HG03558 (cell line): ENCODE data around the gene NPLOC4.

Experiments used
- ATAC-seq: cut with Tn5 transposase; IDR thresholded peaks from one replicate; pipeline ENCODE4 v1.9.1; 2021; ENCODE audit warnings: moderate number of reproducible peaks; ENCODE audit not compliant: unreplicated experiment; ENCODE audit errors: extremely low read depth

NPLOC4 gene

GRCh38 chr17:81526662-81527571, 110.0 kb downstream of the NPLOC4 start:
- ATAC-seq: no peak

GRCh38 chr17:81524865-81525159, 112.1 kb downstream of the NPLOC4 start:
- no peak for ATAC-seq

- ATAC-seq: no peak
Measured at GRCh38 chr17:81524039-81524864, 112.7 kb downstream of the NPLOC4 start.

- ATAC-seq: no peak
Measured at GRCh38 chr17:81523402-81524038, 113.4 kb downstream of the NPLOC4 start.

GRCh38 chr17:81522491-81523401, 114.2 kb downstream of the NPLOC4 start:
- no peak for ATAC-seq

GRCh38 chr17:81520021-81520901, 116.7 kb downstream of the NPLOC4 start:
- no peak for ATAC-seq

GRCh38 chr17:81519284-81520020, 117.5 kb downstream of the NPLOC4 start:
- no peak for ATAC-seq

- ATAC-seq: no peak
Measured at GRCh38 chr17:81518785-81519283, 118.1 kb downstream of the NPLOC4 start.

- ATAC-seq: no peak
Measured at GRCh38 chr17:81518113-81518784, 118.7 kb downstream of the NPLOC4 start.

GRCh38 chr17:81517339-81518112, 119.4 kb downstream of the NPLOC4 start:
- no peak for ATAC-seq

- ATAC-seq: no peak
Measured at GRCh38 chr17:81517009-81517338, 119.9 kb downstream of the NPLOC4 start.

- ATAC-seq: no peak
Measured at GRCh38 chr17:81516439-81516838, 120.5 kb downstream of the NPLOC4 start.

GRCh38 chr17:81515530-81516041, 121.3 kb downstream of the NPLOC4 start:
- no peak for ATAC-seq

GRCh38 chr17:81514739-81515529, 122.0 kb downstream of the NPLOC4 start:
- ATAC-seq: no peak

GRCh38 chr17:81514489-81514738, 122.5 kb downstream of the NPLOC4 start:
- ATAC-seq: no peak

GRCh38 chr17:81513753-81514488, 123.0 kb downstream of the NPLOC4 start:
- no peak for ATAC-seq
